HG03457 (cell line): ENCODE measurements around the gene CLDN19.

Experiments used
- ATAC-seq: cut with Tn5 transposase; IDR thresholded peaks from one replicate; pipeline ENCODE4 v1.9.1; 2021; ENCODE audit warnings: moderate number of reproducible peaks; ENCODE audit not compliant: unreplicated experiment

Gene CLDN19, protein sequence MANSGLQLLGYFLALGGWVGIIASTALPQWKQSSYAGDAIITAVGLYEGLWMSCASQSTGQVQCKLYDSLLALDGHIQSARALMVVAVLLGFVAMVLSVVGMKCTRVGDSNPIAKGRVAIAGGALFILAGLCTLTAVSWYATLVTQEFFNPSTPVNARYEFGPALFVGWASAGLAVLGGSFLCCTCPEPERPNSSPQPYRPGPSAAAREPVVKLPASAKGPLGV

DNA sequence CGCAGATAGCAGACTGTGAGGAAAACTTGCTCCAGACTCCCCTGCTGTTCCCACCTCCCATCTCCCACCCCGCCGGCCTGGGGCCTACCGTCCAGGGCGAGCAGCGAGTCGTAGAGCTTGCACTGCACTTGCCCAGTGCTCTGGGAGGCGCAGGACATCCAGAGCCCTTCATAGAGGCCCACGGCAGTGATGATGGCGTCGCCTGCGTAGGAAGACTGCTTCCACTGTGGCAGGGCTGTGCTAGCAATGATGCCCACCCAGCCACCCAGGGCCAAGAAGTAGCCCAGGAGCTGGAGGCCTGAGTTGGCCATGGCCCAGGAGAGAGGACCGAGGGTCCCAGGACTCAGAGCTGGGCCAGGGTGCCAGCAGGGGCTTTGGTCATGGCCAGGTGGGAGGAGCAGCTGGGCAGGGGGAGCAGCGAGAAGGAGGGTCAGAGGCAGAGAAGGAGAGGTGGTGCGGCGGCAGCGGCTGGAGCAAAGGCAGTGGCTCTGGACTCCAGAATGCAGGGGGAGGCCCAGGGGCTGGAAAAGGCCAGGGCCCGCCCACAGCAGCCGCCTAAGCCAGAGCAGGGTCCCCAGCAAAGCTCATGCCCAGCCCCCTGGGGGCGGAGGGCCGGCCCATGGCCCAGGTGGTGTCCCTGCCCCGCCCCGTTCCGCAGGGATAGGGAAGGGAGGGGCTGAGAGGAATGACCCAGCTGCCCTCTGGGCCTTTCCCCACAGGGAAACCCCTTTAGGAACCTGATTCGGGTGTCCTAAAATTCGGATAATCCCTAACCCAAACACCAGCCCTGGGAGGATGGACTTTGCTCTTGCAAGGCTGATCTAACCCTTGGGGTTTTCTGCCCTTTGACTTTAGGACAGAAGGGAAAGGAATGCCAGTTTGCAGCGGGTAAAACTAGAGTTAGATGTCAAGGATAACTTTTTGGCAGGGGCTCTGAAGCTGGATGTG, at the start of gene CLDN19:
CLDN19 (minus strand) TSS at position 484 of the 948 bp plus-strand sequence; CDS start at position 311, 173 bp downstream.
- no peak for ATAC-seq

DNA sequence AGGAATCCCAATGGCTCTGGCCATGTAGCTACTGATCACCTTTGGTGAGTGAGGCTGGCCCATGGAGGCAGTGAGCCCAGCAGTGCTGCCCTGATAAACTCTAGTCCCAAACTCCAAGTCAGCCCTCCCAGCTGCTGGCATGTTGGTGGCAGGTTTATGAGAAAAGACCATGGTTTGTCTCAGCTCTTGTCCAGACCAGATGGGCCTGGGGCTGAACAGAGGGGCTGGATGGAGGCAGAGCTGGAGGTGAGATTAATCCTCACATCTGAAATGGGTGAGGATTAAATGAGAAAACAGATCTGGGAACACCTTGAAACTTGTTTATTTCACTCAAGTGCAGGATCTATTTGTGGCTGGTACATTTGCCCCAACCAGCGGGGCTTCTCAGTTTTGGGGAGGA, 48.0 kb upstream of the CLDN19 start:
- ATAC-seq, result no peak

DNA sequence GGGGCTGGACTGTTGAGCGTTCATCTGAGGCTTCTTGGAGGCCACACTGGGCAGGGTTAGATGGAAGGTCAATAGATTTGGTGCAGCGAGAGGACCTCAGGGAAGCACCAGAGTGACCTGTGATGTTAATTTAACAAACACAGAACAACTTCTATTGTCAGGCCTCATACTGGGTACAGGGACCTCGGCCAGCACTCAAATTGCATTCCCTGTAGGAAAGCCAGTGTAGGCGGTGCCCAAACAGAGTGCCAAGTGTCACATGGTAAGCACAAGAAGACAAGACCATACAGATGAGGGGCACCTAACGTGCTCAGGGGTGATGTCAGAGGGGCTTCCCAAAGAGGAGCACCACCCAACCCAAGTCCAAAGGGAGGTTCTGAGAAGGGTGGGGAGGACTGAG, 46.1 kb upstream of the CLDN19 start:
- ATAC-seq, result no peak

DNA sequence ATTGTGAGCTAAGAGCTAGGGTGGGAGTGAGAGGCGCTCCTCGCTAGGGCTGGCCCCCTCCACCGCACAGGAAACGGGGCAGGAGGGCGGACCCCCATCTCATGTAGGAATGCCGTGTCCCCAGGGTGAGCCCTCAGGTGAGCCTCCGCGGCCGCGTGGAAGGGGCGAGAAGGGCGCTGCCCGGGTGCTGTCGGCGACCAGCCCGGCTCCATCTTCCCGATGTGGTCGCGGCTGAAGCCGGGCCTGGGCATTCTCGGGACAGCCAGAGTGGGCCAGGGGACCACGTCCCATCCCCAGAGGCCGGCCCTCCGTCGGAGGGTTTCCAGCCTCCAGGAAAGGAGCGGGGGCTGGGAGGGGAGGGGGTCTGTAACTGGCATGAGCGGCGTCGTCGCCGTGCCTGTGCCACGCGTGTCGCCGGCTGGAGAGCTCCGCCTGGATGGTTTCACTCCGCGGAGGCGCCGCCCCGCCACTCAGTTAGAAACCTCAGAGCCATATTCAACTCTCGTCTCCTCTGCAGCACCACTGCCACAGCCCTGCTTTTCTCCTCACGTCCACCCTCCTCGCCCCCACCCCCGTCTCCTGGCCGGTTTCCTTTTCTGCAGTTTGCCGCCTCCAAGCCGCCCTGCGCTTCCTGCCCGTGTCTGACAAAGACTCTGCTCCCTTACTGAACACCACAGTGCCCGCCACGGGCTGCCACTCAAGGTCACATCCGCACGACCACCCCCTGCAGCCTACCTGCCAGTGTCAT, 45.1 kb upstream of the CLDN19 start, which contains the start of gene TMEM269:
TMEM269 (plus strand) TSS at position 46 of the 748 bp plus-strand sequence. CDS start 4,903 bp downstream, outside the sequence.
- no peak for ATAC-seq

DNA sequence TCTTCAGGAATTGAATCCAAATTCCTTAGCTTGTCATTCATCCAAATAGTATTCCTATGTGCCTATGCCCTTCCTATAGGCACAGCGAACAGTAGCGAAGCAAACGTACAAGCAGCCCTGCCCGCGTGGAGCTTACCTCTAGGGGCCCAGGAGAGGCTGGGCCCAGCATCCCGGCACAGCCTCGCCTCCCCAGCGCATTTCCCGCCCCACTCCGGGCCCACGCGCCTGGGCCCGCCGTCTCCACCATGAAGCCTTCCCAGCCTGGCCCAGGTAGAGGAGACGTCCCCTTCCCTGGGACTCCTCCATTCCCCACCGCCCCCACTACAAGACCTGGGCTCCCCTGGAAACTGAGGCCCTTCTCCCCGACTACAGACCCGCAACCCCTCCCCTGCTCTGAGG, 44.5 kb upstream of the CLDN19 start:
- ATAC-seq, result no peak

DNA sequence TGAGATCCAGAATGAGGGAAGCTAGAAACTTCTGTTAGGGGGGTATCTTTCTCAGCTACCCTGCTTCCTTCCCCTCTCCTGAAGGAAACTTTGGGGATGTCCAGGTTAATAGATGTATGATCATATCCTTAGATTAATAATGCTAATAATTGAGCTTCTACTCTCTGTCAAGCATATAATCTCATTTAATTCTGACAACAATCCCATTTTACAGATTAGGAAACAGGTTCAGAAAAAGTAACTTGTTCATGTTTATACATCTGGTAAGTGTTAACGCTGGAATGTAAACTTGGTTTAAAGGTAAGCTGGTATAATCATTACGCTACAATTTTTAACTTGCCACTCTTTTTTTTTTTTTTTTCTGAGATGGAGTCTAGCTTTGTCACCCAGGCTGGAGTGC, 43.1 kb upstream of the CLDN19 start:
- ATAC-seq, result no peak

DNA sequence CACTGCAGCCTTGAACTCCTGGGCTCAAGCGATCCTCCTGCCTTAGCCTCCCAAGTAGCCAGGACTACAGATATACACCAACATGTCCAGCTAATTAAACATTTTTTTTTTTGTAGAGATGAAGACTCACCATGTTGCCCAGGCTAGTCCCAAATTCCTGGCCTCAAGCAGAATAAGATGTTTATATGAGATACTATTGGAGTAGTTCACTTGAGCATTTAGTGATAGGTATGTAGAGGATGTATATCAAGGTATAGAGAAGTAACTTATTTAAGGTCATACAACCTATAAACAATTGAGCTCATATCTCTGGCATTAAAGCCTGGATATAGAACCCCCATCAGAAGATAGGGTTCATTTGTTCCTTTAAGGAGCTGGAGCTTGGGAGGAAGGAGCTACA, 40.1 kb upstream of the CLDN19 start:
- ATAC-seq, result no peak

DNA sequence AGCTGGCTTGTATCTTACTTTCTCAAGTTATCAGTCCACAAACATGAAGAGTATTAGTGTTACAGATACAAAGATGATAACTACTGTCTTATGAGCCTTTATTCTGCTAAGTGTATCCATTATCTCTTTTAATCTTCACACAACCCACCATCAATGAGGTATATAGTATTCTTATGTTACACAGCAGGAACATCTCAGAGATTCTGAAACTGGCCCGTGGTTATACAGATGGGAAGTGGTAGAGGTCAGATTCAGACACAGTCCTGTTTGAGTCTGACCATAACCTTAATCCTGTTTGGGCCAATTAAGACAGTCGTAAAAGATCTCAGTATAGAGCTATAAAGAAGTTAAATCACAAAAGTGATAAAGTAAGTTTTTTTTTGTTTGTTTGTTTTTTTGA, 39.7 kb upstream of the CLDN19 start:
- ATAC-seq, result no peak

DNA sequence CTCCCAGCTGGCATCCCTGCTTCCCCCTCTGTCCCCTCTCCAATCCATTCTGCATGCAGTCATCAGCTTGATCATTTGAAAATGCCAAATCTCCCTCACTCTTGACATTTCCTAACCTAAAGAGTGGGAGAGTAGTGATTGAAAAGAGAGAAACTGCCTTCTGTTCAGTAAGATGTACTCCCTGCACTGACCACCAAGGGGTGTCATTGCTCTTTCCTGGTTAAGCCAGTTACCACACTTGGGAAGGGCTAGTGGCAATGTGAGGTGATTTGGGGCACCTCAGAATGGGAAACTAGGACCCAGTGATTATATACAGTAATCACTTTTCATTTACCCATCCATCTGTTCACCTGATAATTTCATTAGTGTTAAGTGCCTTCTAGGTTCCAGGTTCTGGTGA, 37.8 kb upstream of the CLDN19 start:
- no peak for ATAC-seq

DNA sequence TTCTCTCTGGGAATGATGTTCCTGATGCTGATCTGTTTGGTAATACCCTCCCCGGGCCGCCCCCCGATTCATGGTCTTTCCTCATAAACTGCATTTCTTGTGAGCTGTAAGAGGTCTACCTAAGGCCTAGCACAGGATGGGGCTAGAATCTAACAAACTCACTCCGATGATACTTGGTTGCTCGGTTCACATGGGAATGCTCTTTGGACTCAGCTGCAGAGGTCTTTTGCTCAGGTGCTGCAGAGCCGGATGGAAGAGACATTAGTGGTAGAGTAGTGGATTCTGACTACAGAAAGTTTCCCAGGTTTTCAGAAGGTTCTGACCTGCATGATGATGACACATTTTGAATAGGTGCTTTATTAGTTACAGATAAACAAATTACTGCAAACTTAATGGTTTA, 36.5 kb upstream of the CLDN19 start:
- no peak for ATAC-seq

DNA sequence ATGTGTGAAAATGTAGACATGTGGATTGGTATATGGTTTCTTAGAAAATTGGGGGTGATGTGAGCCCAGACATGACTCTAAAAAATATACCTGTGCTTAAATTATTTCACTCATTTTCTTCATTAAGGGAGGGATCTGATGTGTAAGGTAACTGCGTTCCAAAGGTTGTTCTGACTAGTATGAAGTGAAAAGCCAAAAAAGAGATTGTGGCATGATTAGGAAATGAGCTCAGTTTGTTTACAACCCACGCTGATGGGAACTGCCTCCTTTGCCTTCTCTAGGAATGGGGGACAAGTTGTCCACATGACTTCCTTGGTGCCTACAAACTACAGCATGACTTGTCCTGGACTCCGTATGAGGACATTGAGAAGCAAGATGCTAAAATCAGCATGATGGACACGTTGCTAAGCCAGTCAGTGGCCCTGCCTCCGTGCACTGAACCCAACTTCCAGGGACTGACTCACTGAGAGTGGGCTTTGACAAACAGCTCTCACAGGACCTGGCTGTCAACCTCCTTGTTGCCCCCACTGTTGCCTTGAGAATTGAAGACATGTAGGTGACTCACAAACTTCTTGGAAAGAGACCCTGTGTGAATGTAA, 35.0 kb upstream of the CLDN19 start:
- ATAC-seq, result no peak

DNA sequence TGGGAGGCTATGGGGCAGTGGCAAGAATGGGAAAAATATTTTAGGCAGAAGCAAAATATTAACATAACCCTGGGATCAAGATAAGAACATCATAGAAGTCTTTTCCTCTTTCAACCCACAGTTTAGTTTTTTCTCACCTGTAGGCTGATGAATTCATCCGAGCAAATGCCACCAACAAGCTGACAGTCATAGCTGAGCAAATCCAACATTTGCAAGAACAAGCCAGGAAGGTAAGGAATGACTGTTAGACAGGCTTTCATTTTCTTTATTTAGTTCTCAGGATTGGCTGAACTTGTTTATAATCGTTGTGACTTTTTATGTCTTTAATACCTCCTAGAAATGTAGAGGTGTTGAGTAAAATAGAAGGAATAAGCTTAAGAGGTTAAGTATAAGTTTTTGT, 33.4 kb upstream of the CLDN19 start:
- no peak for ATAC-seq

DNA sequence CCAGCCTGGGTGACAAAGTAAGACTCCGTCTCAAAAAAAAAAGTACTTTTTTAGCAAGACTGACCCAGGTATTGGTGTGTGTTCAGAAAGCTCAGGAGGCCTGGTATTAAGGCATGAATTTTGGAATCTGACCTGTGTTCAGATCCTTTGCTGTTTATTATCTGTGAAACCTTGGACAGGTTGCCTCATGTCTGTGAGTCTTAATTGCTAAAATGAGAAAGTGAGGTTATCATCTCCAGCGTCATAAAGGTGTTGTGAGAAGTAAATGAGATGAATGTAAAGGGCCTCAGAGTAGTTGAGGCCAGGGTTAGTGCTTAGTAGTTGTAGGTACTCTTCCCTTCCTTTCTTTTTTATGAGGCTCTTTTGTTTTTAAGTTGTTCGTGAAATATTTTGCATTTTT, 29.8 kb upstream of the CLDN19 start:
- ATAC-seq, result no peak

DNA sequence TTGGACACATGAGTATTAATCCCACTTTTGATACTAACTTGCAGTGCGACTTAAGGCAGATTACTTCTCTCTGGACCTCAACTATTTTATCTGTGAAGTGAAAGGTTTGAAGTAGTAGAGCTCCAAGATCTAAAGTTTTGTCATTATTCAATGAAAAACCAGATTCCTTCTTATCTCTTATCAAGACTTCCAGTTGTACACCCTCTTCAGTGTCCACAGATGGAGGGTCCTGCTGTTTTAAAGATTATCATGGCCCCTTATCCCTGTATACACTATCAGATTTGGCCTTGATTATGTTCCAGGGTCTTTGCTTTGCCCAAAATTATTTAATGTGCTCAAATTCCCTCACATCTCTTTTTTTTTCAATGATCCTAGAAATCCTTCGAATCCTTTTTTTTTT, 28.1 kb upstream of the CLDN19 start:
- ATAC-seq, result no peak

DNA sequence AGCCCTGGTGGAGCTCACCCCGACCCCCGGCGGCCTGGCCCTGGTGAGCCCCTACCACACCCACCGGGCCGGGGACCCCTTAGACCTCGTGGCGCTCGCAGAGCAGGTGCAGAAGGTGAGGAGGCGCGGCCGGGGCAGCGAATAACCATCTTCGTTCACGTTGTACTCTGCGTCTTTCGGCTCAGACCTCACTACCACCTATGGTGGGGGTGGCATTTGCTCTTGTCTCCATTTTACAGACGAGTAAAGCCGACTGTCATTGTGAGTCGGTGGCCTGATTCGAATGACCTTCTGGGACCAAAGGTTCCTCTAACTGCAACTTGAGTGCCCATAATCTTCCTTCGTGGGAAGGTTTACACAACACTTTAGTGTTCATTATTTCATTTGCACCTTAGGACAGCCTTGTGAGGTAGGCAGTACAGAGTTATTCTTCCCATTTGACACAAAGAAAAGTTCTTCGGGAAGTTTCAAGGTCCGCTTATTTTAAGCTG, 27.5 kb upstream of the CLDN19 start:
- ATAC-seq, result peak; percentile 6

DNA sequence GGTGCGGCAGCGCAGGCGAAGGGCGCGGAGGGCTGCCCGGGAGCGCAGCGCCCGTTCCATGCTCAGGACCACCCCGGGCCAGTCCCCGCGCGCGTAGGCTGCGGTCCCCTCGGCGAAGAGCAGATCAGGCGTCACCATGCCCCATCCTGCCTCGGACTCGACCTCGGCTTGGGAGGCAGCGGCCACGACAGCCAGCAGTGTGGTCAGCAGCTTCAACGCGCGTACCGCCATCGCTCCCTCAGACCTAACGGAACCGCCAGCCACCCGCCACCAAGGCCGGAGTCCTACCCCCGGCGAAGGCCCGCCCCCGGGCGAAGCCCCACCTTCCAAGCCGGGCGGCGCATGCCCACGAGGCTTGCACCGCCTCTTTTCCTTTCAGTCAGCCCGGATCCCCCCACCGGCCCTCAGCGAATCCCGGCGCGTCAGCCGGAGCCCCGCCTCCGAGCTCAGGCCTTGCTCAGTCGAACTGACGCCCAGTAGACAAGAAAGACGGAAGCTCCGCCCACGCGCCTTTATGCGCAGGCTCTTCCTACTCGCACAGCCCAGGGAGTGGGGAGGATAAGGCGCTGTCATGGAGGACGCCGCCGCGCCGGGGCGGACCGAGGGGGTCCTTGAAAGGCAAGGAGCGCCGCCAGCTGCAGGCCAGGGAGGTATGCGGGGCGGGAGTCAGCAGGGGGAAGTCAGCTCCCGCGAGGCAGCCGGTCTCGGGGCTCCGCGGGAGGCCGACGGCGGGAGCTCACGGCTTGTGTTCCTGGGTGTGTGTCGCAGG, 26.9 kb upstream of the CLDN19 start, which contains the start of the genes C1orf50 and P3H1:
C1orf50 (plus strand) TSS at position 509 of the 769 bp plus-strand sequence; CDS start at position 572, 63 bp downstream.
P3H1 (minus strand) TSS at position 288 of the 769 bp plus-strand sequence; CDS start at position 231, 57 bp downstream.
- peak; percentile 84 for ATAC-seq

DNA sequence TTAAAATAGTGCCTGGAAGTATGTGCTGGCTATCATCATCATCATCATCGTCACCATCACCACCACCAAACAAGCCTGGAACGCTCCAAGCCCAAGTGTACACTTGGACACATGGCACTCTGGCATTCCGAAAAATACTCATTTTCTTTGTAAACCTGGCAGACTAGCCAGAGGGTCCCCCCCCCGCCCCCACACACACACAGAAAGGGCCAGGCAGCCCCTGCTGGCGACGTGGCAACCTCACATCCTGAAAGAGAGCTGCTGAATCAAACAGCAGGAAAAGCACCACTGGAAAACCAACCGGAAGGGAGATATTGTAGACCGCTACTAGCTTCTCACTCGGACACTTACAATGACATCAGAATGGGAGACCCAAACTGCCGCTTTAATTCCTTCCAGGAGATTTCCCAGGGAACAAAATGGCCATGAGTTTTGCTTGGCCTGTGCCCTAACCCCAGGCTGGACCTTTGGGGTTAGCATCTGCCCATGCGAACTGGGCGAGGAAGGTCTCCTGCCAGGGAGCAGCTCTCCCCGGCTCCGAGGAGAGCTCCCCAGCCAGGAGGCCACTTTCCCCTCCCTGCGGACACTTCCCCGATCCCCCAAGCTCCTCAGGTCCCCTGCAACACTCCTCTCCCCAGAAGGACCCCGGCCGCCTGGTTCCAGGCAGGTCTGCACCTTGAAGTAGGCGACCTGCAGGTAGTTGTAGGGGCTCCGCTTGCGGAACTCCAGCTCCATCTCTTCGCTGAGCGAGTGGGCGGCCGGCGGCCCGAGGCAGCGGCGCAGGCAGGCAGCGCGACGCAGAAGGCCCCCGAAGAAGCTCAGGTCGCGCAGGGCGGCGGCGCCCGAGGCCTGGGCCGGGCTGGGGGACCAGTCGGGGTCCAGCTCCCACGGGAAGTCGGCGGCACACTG, 26.1 kb upstream of the CLDN19 start:
- ATAC-seq, result peak; percentile 3

DNA sequence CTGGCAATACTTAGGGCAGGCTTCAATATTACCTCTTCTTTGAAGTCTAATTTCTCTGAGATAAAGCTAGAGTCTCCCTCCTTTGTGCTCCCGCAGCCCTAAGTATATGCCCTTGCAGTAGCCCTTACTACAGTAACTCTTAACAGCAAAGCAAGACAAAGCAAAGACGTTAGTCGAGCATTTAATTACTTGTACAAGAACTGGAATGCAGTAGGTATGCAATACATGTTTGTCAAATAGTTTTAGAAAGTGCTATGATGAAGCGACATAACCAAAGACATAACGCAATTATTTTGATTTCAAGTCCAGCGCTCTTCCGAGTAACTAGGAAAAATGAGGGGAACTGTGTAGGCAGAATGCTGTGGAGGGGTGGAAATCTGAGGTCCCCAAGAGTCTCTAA, 25.2 kb upstream of the CLDN19 start:
- ATAC-seq, result no peak

DNA sequence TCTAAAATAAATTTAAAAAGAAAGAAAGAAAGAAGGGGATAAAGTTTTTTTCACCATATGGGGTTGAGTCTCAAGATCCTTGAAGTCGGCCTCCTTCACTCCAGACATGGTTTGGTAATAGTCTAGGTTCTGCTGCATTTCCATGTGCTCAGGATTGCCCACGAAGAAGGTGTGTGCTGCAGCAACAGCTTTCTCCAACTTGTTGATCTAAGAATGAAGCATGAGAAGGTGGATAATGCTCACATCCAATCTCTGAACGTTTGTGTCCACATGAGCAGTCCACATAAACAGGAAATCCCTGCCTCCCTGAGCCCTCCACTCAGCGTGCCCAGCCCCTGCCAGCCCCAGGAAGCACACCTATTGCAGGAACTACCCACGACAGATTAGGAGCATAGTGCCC, 22.2 kb upstream of the CLDN19 start:
- ATAC-seq, result no peak
